Bone marrow (tissue), 2 donors: Measurements from ENCODE around the gene PUSL1.

ENCODE experiments used
- DNase-seq, 2 donors: peaks; one replicate each; lab custom pipeline; 2025; lab: John Stamatoyannopoulos, UW

PUSL1 gene

GRCh38 chr1:1279028-1279427 lies 29.4 kb upstream of the PUSL1 start:
- DNase-seq: no peak

GRCh38 chr1:1280782-1281481 lies 27.5 kb upstream of the PUSL1 start:
- DNase-seq: no peak

DNA sequence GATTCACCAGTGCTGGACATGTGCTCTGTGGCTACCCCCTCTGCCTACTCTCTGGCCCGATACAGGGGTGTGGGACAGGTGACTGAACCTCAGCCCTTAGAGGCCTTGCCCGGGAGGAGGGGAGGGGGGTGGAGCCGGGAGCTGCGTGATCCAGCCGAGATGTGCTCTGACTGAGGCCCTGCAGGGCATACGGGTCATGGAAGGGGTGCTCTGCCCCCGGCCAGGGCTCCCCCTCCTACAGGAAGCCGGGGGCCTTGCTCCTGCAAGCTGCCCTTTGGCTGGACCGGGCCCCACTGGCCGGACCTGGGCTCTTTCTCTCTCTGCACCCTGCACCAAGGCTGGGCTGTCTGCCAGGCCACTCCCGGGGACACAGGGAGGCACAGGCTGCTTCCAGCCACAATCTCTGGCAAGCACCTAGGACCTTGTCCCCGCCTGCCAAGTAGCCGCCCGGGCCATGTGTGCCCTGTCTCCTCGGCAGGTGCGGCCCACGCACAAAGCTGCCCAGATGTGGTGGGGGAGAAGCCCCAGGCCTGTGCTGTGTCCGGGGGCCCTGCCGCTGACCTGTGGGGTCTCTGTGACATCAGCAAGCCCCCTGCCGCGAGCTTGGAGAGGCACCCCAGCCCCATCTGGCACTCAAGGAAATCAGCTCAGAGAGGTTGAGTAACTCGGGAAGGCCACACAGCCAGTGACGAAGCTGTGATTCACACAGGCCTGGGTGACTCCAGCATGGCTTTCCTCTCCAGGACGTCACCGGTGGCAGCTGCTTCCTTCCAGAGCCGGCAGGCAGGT lies 26.7 kb upstream of the PUSL1 start:
- DNase-seq: no peak

DNA sequence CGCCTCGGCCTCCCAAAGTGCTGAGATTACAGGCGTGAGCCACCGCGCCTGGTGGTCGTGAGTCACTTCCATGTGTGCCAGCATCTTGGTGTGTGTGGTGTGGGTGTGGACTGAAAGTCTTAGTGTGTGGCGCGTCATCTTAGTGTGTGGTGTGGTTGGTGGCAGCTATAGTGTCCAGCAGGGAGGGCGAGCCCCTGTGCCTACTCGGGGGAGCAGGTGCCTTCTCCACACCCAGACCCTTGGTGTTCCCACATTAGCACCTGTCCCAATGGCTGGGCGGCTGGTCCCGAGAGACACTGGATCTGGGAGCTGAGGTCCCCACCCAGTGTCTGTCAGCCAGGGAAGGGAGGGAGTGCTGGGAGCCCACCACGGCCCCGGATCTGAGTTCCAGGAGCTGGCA lies 25.4 kb upstream of the PUSL1 start:
- DNase-seq: no peak

DNA sequence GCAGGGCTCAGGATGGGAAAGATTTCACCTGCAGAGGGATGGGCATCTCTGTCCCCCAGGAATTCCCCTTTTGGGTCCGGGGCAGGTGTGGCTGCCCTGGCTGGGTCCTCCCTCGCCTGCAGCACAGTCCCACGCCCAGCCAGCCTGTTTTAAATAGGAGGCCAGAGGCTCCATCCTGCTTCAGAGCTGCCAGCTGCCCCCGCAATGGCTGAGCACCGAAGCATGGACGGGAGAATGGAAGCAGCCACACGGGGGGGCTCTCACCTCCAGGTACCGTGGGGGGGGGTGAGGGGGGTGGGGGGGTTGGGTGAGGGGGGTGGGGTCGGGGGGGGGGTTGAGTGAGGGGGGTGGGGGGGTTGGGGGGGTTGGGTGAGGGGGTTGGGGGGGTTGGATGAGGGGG lies 24.6 kb upstream of the PUSL1 start:
- no peak for DNase-seq

- no peak for DNase-seq
Observed at GRCh38 chr1:1284221-1285101, 23.9 kb upstream of the PUSL1 start.

DNA sequence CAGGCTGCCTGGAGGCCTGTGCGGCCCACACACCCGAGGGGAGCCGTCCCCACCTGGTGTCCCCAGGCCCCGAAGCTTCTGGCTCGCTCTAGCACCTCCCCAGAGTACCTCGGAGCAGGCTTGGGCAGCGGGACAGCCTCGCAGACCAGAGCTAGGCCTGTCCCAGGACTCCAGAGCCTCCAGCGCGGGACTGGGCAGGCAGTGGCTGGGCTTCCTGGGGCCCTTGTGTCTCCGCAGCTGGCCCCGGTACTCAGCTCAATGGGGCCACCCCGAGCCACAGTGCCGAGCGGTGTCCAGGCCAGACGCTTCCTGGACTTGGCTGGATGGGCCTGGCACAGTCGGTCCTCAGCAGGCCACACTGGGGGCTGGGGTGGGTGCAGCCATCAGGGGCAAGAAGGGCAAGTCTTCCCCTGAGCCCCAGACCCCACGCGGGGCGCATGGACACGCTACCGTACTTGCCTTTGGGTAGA lies 23.3 kb upstream of the PUSL1 start:
- no peak for DNase-seq

GRCh38 chr1:1285611-1286311 lies 22.6 kb upstream of the PUSL1 start:
- no peak for DNase-seq

DNA sequence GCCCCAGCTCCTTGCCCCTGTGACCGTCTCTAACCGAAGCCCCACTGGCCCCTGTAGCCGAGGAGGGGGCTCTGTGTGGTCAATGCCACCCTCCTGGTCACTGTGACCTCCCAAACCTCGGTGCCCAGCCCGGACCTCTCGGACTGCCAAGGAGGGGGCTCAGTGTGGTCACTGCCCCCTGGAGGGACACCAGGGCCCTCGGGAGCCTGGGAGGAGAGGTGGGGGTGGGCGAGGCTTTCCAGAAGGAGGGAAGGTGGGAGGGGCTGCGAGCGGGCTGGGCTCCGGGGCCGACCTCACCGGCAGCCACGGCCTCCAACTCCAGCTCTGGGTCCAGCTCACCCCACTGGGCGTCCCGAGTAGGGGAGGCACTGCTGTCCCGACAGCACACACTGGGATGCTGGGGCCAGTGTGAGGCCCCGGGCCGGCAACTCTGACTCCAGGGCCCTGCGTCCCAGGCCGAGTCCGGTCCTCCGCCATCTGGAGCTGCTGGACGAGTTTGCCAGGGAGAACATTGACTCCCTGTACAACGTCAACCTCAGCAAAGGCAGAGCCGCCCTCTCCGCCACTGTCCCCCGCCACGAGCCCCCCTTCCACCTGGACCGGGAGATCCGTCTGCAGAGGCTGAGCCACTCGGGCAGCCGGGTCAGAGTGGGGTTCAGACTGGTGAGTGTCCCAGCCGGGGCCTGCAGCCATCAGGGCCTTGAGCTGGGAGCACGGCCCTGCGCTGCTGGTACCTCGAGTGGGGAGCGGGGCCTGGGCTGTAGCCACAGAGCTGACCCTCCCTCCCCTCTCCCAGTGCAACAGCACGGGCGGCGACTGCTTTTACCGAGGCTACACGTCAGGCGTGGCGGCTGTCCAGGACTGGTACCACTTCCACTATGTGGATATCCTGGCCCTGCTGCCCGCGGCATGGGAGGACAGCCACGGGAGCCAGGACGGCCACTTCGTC lies 21.8 kb upstream of the PUSL1 start:
- DNase-seq: no peak

GRCh38 chr1:1287288-1288110 lies 20.9 kb upstream of the PUSL1 start:
- no peak for DNase-seq

GRCh38 chr1:1290238-1290731 lies 18.1 kb upstream of the PUSL1 start:
- peak in 1 of 2 donors; percentile 9 for DNase-seq

- DNase-seq: no peak
Observed at GRCh38 chr1:1291023-1291528, 17.3 kb upstream of the PUSL1 start.

DNA sequence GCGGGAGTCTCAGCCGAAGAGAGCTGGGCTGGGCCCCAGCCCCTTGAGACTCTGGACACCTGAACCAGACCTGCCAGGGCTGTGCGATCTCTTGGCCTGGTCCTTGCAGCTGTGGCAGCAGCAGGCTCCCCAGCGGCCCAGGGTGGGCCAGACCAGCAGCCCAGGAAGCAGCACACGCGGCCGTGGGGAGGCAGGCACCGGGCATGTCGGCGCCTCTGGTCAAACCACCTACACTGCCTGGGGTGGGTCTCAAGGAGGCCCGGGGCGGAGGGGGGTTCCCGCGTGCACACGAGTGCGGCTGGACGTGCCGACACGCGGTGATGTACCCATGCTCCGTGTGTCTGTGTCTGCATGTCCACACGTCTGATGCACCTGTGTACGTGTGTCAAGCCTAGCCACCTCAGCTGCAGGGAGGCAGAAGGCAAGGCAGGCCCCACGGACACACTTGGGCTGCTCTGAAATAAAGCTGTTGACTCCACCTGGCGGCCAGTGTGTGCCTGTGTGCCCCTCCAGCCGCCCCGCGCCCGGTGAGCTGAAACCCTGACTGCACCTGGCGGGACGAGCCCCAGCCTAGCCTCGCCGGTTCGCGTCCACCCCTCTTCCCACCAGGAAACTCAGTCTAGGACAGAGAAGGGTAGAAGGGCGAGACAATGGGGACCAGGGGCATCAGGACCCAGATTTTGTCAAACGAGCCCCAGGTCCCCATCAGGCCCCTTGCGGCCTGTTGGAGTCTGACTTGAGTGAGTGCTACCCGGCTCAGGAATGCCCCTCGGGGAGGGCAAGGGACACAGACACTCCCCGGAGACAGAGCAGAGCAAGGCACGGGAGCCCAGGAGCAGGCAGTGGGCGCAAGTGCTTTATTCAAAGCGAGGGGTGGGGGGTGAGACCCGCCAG lies 16.6 kb upstream of the PUSL1 start:
- DNase-seq: no peak

- no peak for DNase-seq
Observed at GRCh38 chr1:1292442-1292779, 16.0 kb upstream of the PUSL1 start.

DNA sequence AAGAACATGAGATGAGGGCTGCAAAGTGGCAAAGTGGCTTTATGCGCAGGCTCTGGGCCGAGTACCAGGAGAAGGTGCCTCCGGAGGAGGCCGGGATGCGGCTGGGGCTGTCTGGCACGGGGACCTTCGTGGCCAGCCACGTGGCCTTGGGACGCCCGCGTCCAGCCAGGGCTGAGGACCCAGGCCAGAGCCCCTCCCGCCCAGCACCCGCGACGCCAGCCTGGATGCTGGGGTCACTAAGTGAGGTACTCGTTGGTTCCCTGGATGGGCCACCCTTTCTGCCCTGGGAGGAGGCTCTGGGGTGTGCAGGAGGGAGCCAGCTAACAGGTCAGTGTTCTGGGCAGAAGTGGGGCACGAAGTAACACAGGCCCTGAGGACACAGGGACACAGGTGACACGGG lies 15.5 kb upstream of the PUSL1 start:
- no peak for DNase-seq

GRCh38 chr1:1293263-1294249 lies 14.8 kb upstream of the PUSL1 start:
- no peak for DNase-seq

DNA sequence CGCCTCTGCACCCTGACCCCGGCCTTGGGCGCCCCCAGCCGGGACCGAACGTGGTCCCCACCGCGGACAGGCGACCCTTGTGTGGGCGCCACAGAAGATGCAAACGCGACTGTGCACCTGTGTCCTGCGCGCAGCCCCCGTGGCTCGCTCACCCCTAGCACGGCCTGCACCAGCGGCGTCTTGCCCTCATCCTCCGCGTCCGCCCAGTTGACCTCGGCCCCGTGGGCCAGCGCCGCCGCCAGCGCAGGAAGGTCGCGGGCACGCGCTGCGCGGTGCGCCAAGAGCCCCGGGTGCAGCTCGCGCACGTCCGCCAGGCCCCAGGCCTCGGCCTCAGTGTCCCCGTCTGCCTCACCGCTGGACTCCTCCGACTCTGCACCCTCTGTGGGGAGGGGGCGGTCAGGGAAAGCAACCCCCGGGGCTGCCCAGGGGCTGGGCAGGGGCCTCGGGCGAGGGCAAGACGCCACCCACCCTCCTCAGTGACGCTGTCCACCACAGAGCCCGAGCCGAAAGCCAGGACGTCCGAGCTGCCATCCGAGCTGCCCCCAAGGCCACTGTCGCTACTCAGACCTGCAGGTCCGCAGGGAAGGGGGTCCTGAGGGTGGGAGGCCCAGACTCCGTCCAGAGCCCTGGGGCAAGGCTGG lies 14.0 kb upstream of the PUSL1 start:
- DNase-seq: no peak
